A172 (cell line): ENCODE results near the gene PRR5. TPM values are rescaled to one million over a fixed set of nuclear protein-coding genes. Genes with fewer than 3 reads are reported as not detected.
"Not testable (repeated sequence)": the region's sequence is repeated elsewhere in the genome, so short reads cannot be mapped to it uniquely, and the experiment has no call there.

ENCODE experiments used
- DNase-seq: peaks from one replicate; pipeline ENCODE4 v3.0.0-alpha.2; 2015; ENCODE audit warnings: low spot score
- total RNA-seq: library from RNA; depleted of rRNA; stranded (reverse); fragments of >200 nt; shearing (Covaris generic); gene quantifications from 2 replicates; pipeline ENCODE4 v1.2.3, GENCODE V29; 2014

The PRR5 gene
- total RNA-seq, 1 experiment from 2014 or later, result 7.1 TPM

GRCh38 chr22:44734801-44735517 is 33.0 kb downstream of the PRR5 start:
- DNase-seq, result no peak

GRCh38 chr22:44735518-44736428 is 33.8 kb downstream of the PRR5 start:
- peak; percentile 14 for DNase-seq

- no peak for DNase-seq
Measured at GRCh38 chr22:44736581-44737405, 34.8 kb downstream of the PRR5 start.

GRCh38 chr22:44737406-44738346 is 35.7 kb downstream of the PRR5 start:
- no peak for DNase-seq

GRCh38 chr22:44738347-44738715 is 36.3 kb downstream of the PRR5 start:
- peak; percentile 13 for DNase-seq

- no peak for DNase-seq
Measured at GRCh38 chr22:44739024-44739423, 37.0 kb downstream of the PRR5 start.

- peak; percentile 75 for DNase-seq
Measured at GRCh38 chr22:44739666-44740065, 37.7 kb downstream of the PRR5 start.

GRCh38 chr22:44740307-44740706 is 38.3 kb downstream of the PRR5 start:
- no peak for DNase-seq

GRCh38 chr22:44741929-44742328 is 39.9 kb downstream of the PRR5 start:
- no peak for DNase-seq

GRCh38 chr22:44743247-44743646 is 41.2 kb downstream of the PRR5 start:
- no peak for DNase-seq

- no peak for DNase-seq
Measured at GRCh38 chr22:44743804-44744211, 41.8 kb downstream of the PRR5 start.

GRCh38 chr22:44745853-44746789 is 44.1 kb downstream of the PRR5 start:
- no peak for DNase-seq

GRCh38 chr22:44747784-44748127 is 45.8 kb downstream of the PRR5 start:
- DNase-seq, result not testable (repeated sequence)

- DNase-seq, result no peak
Measured at GRCh38 chr22:44748524-44748923, 46.5 kb downstream of the PRR5 start.

GRCh38 chr22:44750481-44750880 is 48.5 kb downstream of the PRR5 start:
- DNase-seq, result no peak

- no peak for DNase-seq
Measured at GRCh38 chr22:44752285-44753188, 50.5 kb downstream of the PRR5 start, which contains the start of gene ARHGAP8. ARHGAP8 (plus strand) TSS chr22:44752575; CDS start chr22:44786528, 33,953 bp downstream.

- DNase-seq, result no peak
Measured at GRCh38 chr22:44753189-44754042, 51.4 kb downstream of the PRR5 start.

GRCh38 chr22:44754998-44755397 is 53.0 kb downstream of the PRR5 start:
- DNase-seq, result no peak
